HEK293T (cell line): ENCODE results near the gene DMP1.

ENCODE experiments used
- CTCF ChIA-PET: fragments of 350-600 bp; formaldehyde crosslinking; extraction: SDS; loops from one replicate; lab custom pipeline; 2021; ENCODE audit warnings: antibody characterized with exemption, inconsistent platforms; lab: Yijun Ruan, JAX
- POLR2A ChIA-PET: fragments of 350-600 bp; formaldehyde crosslinking; extraction: SDS; loops from one replicate; lab custom pipeline; 2020; ENCODE audit warnings: antibody characterized with exemption, inconsistent platforms; lab: Yijun Ruan, JAX
- DNase-seq: peaks from one replicate; pipeline ENCODE4 v3.0.0; 2012; ENCODE audit warnings: mixed read lengths; ENCODE audit errors: extremely low spot score
- ARNT ChIP-seq: fragments of 450-650 bp; IDR thresholded peaks from 2 replicates; pipeline ENCODE4 v1.6.1; 2017; ENCODE audit warnings: mild to moderate bottlenecking
- BHLHE40 ChIP-seq: fragments of 450-650 bp; IDR thresholded peaks from 2 replicates; pipeline ENCODE4 v1.6.1; 2016; ENCODE audit warnings: mild to moderate bottlenecking, moderate library complexity, borderline replicate concordance
- CTBP1 ChIP-seq: fragments of 450-650 bp; IDR thresholded peaks from 2 replicates; pipeline ENCODE4 v1.6.1; 2016; ENCODE audit warnings: borderline replicate concordance
- ELF4 ChIP-seq: fragments of 450-650 bp; IDR thresholded peaks from 2 replicates; pipeline ENCODE4 v1.6.1; 2017; ENCODE audit warnings: antibody characterized with exemption
- FOXA1 ChIP-seq: fragments of 450-650 bp; IDR thresholded peaks from 2 replicates; pipeline ENCODE4 v1.6.1; 2016; ENCODE audit warnings: mild to moderate bottlenecking
- FOXK2 ChIP-seq: fragments of 450-650 bp; IDR thresholded peaks from 2 replicates; pipeline ENCODE4 v1.6.1; 2016; ENCODE audit warnings: mild to moderate bottlenecking
- FOXM1 ChIP-seq: fragments of 450-650 bp; IDR thresholded peaks from 2 replicates; pipeline ENCODE4 v1.6.1; 2017; ENCODE audit warnings: mild to moderate bottlenecking, borderline replicate concordance
- HDGF ChIP-seq: fragments of 450-650 bp; IDR thresholded peaks from 2 replicates; pipeline ENCODE4 v1.6.1; 2017; ENCODE audit warnings: antibody characterized with exemption, borderline replicate concordance
- L3MBTL2 ChIP-seq: fragments of 450-650 bp; conservative IDR thresholded peaks from 2 replicates; pipeline ENCODE4 v1.6.1; 2016; ENCODE audit warnings: mild to moderate bottlenecking
- LEF1 ChIP-seq: fragments of 450-650 bp; IDR thresholded peaks from 2 replicates; pipeline ENCODE4 v1.6.1; 2017; ENCODE audit warnings: mild to moderate bottlenecking, borderline replicate concordance
- NFRKB ChIP-seq: fragments of 450-650 bp; IDR thresholded peaks from 2 replicates; pipeline ENCODE4 v1.6.1; 2016; ENCODE audit warnings: mild to moderate bottlenecking, moderate library complexity
- SP1 ChIP-seq: fragments of 450-650 bp; IDR thresholded peaks from 2 replicates; pipeline ENCODE4 v1.6.1; 2017
- SUZ12 ChIP-seq: fragments of 450-650 bp; IDR thresholded peaks from 2 replicates; pipeline ENCODE4 v1.6.1; 2016; ENCODE audit warnings: mild to moderate bottlenecking
- TARDBP ChIP-seq: fragments of 450-650 bp; IDR thresholded peaks from 2 replicates; pipeline ENCODE4 v1.6.1; 2016
- ZNF384 ChIP-seq: fragments of 450-650 bp; IDR thresholded peaks from 2 replicates; pipeline ENCODE4 v1.6.1; 2016
- TF ChIP-seq, protein P1 (sequence below): fragments of 450-650 bp; IDR thresholded peaks from 2 replicates; pipeline ENCODE4 v1.6.1; 2016

The DMP1 gene

GRCh38 chr4:87620086-87620485, 30.0 kb upstream of the DMP1 start:
- POLR2A ChIA-PET = no interaction called here
- no peak for DNase-seq
- no peak for TF ChIP-seq SUZ12
- no peak for TF ChIP-seq BHLHE40
- no peak for TF ChIP-seq L3MBTL2
- TF ChIP-seq ZNF384 = no peak
- TF ChIP-seq TARDBP = no peak
- TF ChIP-seq SP1 = no peak
- TF ChIP-seq CTBP1 = no peak
- TF ChIP-seq ELF4 = no peak
- no peak for TF ChIP-seq FOXK2
- TF ChIP-seq NFRKB = no peak
- TF ChIP-seq LEF1 = no peak
- TF ChIP-seq ARNT = no peak
- no peak for TF ChIP-seq HDGF
- no peak for TF ChIP-seq FOXM1
- TF ChIP-seq, protein P1, sequence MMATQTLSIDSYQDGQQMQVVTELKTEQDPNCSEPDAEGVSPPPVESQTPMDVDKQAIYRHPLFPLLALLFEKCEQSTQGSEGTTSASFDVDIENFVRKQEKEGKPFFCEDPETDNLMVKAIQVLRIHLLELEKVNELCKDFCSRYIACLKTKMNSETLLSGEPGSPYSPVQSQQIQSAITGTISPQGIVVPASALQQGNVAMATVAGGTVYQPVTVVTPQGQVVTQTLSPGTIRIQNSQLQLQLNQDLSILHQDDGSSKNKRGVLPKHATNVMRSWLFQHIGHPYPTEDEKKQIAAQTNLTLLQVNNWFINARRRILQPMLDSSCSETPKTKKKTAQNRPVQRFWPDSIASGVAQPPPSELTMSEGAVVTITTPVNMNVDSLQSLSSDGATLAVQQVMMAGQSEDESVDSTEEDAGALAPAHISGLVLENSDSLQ = no peak
- TF ChIP-seq FOXA1 = no peak
- CTCF ChIA-PET = no interaction called here

DNA sequence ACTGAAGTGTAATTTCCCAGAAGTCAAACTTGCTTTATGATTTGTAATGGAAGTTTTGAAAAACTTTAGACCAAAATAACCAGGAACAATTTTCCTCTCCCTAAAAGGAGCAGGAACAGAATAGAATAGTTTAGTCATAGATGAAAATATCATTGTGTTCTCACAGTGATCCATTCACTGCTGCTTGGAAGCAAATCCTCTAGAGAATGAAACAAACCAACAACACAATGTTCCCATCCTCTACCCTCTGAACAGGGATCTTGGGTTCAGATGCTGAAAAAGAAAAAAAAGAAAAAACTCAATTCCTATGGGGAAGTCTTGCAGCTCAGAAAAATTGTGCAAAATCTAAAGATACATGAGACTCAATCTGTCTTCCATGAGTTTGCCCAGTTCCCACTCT, 29.6 kb upstream of the DMP1 start:
- no peak for TF ChIP-seq NFRKB
- DNase-seq = no peak
- ChIA-PET POLR2A (no interaction called here), CTCF (no interaction called here)

DNA sequence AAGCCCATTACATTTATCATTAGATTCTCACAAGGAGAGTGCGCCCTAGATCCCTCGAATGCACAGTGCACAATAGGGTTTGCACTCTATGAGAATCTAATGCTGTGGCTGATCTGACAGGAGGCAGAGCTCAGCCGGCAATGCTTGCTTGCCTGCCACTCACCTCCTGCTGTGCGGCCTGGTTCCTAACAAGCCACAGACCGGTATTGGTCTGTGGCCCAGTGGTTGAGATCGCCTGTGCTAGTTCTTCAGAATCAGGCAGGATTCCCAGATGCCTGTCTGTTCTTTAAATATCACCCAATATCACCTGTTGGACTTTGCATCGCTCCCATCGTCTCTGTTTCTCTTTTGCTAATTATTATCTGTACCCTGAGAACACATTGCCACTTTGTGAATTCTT, 27.8 kb upstream of the DMP1 start:
- ChIA-PET POLR2A (no interaction called here), CTCF (no interaction called here)
- TF ChIP-seq L3MBTL2 (no peak), CTBP1 (no peak)
- DNase-seq = no peak

DNA sequence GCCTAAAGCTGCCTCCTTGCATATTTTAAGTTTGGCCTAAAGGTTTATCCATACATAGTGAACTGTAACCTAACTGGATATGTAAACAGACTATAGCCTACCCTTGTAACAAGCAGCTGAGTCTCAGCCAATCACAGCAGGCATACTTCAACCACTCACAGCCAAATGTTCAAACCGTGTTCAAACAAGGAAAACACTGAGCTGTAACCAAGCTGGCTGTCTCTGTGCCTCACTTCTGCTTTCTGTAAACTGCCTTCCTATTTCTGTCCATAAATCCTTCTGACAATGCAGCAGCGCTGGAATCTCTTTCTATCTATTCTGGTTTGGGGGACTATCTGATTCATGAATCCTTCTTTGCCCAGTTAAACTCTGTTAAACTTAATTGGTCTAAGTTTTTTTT, 25.4 kb upstream of the DMP1 start:
- no peak for DNase-seq
- TF ChIP-seq ARNT = no peak
- no peak for TF ChIP-seq FOXA1
- TF ChIP-seq FOXK2 = no peak
- TF ChIP-seq SP1 = no peak
- TF ChIP-seq, protein P1 = no peak
- TF ChIP-seq CTBP1 = no peak
- TF ChIP-seq HDGF = no peak
- CTCF ChIA-PET = no interaction called here
- POLR2A ChIA-PET = no interaction called here

- CTCF ChIA-PET = interaction anchor here (0.5 kb wide), 1 partner anchor 219 kb away, joined by 3 read pairs; no protein-coding TSS in a partner anchor
- POLR2A ChIA-PET = no interaction called here
- DNase-seq = no peak
- TF ChIP-seq FOXA1 (no peak), SP1 (no peak), LEF1 (no peak), CTBP1 (no peak), SUZ12 (no peak), NFRKB (no peak), TARDBP (no peak), ZNF384 (no peak), HDGF (no peak), ARNT (no peak), FOXM1 (no peak), FOXK2 (no peak), L3MBTL2 (no peak), ELF4 (no peak)
- TF ChIP-seq, protein P1 = no peak
Observed at GRCh38 chr4:87631668-87632067, 18.4 kb upstream of the DMP1 start.

GRCh38 chr4:87632469-87632868, 17.6 kb upstream of the DMP1 start:
- CTCF ChIA-PET = interaction anchor here (0.5 kb wide), 1 partner anchor 220 kb away, joined by 3 read pairs; no protein-coding TSS in a partner anchor
- no peak for TF ChIP-seq FOXA1
- TF ChIP-seq NFRKB = no peak
- no peak for TF ChIP-seq FOXM1
- DNase-seq = no peak
- POLR2A ChIA-PET = no interaction called here

- DNase-seq = no peak
- TF ChIP-seq, protein P1 = no peak
- TF ChIP-seq FOXM1 (no peak), TARDBP (no peak), FOXK2 (no peak), FOXA1 (no peak), L3MBTL2 (no peak)
- ChIA-PET POLR2A (no interaction called here), CTCF (interaction anchor here (0.6 kb wide), 1 partner anchor 27 kb away, joined by 3 read pairs; no protein-coding TSS in a partner anchor)
Observed at GRCh38 chr4:87633243-87633642, 16.8 kb upstream of the DMP1 start.
